Hepatocyte (in vitro differentiated cells): ENCODE results near the gene ZNF689. TPM values are rescaled to one million over a fixed set of nuclear protein-coding genes. Genes with fewer than 3 reads are reported as not detected.
A peak's percentile ranks its signal among the peaks of the same experiment; 100 is the strongest.

Experiments
- DNase-seq: peaks from one replicate; pipeline ENCODE4 v3.0.0-alpha.2; 2016; ENCODE audit warnings: low spot score
- H2AFZ ChIP-seq: fragments of 200-600 bp; sonication (generic); 2 replicates; pipeline ENCODE4 v1.6.0; 2016; ENCODE audit warnings: antibody characterized with exemption, mild to moderate bottlenecking
- H3K27ac ChIP-seq: fragments of 200-600 bp; sonication (generic); 2 replicates; pipeline ENCODE4 v1.5.1; 2016; ENCODE audit warnings: mild to moderate bottlenecking
- H3K27me3 ChIP-seq: fragments of 200-600 bp; sonication (generic); 2 replicates; pipeline ENCODE4 v1.6.1; 2016
- H3K36me3 ChIP-seq: fragments of 200-600 bp; sonication (generic); replicated peaks from 2 replicates; pipeline ENCODE4 v1.5.1; 2016; ENCODE audit warnings: low read depth; ENCODE audit not compliant: insufficient read depth
- H3K4me1 ChIP-seq: fragments of 200-600 bp; sonication (generic); 2 replicates; pipeline ENCODE4 v1.5.1; 2016; ENCODE audit warnings: mild to moderate bottlenecking, moderate library complexity; ENCODE audit not compliant: insufficient read depth
- H3K4me2 ChIP-seq: fragments of 200-600 bp; sonication (generic); 2 replicates; pipeline ENCODE4 v1.6.0; 2016
- H3K4me3 ChIP-seq: fragments of 200-600 bp; sonication (generic); 2 replicates; pipeline ENCODE4 v1.5.1; 2016; ENCODE audit warnings: mild to moderate bottlenecking
- H3K79me2 ChIP-seq: fragments of 200-600 bp; sonication (generic); 2 replicates; pipeline ENCODE4 v1.6.0; 2017; ENCODE audit warnings: mild to moderate bottlenecking
- H3K9me2 ChIP-seq: fragments of 200-600 bp; sonication (generic); replicated peaks from 2 replicates; pipeline ENCODE4 v1.6.0; 2017; ENCODE audit warnings: mild to moderate bottlenecking; ENCODE audit not compliant: insufficient read depth
- H3K9me3 ChIP-seq: fragments of 200-600 bp; sonication (generic); 2 replicates; pipeline ENCODE4 v1.5.1; 2016; ENCODE audit warnings: low read depth, mild to moderate bottlenecking
- H4K20me1 ChIP-seq: fragments of 200-600 bp; sonication (generic); 2 replicates; pipeline ENCODE4 v1.6.0; 2016; ENCODE audit warnings: mild to moderate bottlenecking; ENCODE audit not compliant: insufficient read depth, poor library complexity, severe bottlenecking
- CTCF ChIP-seq: fragments of 200-600 bp; sonication (generic); IDR thresholded peaks from 2 replicates; pipeline ENCODE4 v1.5.1; 2016; ENCODE audit warnings: antibody characterized with exemption, mild to moderate bottlenecking; ENCODE audit not compliant: poor library complexity
- EZH2 ChIP-seq: fragments of 200-600 bp; sonication (generic); IDR thresholded peaks from 2 replicates; pipeline ENCODE4 v1.6.1; 2016; ENCODE audit warnings: antibody characterized with exemption, mild to moderate bottlenecking, borderline replicate concordance
- EZH2phosphoT487 ChIP-seq: fragments of 200-600 bp; sonication (generic); IDR thresholded peaks from one replicate; pipeline ENCODE4 v1.6.1; 2018; ENCODE audit warnings: antibody characterized with exemption, mild to moderate bottlenecking, low read depth, moderate library complexity; ENCODE audit not compliant: unreplicated experiment, severe bottlenecking
- WGBS: methylation state at CpG from one replicate; pipeline ENCODE4 v1.1.6; 2016; ENCODE audit warnings: low lambda C conversion rate; ENCODE audit errors: missing lambda C conversion rate; 5-methylcytosine and 5-hydroxymethylcytosine counted together
- polyA plus RNA-seq: library from polyadenylated mRNA; unstranded; fragments of >200 nt; fragmentation: Nextera tagmentation; extraction: Ambion mirVana; gene quantifications from 2 replicates; pipeline ENCODE4 v1.2.1, GENCODE V29; 2016
- total RNA-seq: library from RNA; depleted of rRNA; stranded (reverse); fragments of >200 nt; gene quantifications from 2 replicates; pipeline ENCODE4 v1.2.3, GENCODE V29; 2014

Gene ZNF689
- total and polyA plus RNA-seq, 2 experiments from 2014 or later = 8.0 to 8.7 TPM

DNA sequence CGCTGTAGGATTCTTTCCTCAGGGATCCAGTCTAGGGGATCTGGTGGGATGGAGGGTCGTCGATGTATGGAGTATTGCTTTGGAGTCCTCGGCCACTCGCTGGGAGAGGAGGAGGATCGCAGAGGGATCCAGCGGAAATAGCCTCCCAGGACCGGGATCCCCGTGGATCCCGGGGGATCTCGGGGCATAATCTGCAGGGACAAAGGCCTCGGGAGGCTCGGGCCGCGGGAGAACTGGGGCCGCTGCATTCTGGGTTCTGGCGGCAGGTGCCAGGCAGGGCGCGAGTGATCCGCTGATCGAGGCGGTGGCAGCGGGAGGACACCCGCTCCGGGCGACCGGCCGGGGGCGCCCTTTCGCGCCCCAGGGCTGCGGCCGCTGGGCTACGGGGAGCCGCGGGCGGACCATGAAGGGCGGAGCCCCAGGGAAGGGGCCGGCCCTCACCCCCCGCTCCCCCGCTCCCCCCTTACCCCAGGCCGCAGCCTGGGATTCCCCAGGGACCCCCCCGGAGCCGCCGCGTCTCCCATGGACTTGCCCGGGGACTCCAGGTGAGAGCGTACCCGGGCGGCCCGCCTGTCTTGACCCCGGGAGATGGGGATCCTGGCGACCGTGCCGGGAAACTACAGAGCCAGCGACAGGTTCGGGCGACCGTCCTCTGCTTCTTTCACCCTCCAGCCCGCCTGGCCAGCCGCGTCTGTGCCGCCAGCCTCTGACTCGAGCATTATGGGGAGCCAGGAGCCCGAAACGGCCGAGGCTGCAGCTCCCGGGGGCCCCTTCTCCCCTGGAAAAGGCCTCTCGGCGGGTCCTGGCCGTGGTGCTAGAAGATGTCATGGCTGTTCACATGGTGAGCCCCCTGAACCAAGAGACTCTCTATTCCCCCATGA is 41.2 kb upstream of the ZNF689 start:
- peak overlapping the region; percentile 88 for H2AFZ ChIP-seq
- peak; percentile 90 for DNase-seq
- TF ChIP-seq CTCF (peak; percentile 57), EZH2 (no peak)

DNA sequence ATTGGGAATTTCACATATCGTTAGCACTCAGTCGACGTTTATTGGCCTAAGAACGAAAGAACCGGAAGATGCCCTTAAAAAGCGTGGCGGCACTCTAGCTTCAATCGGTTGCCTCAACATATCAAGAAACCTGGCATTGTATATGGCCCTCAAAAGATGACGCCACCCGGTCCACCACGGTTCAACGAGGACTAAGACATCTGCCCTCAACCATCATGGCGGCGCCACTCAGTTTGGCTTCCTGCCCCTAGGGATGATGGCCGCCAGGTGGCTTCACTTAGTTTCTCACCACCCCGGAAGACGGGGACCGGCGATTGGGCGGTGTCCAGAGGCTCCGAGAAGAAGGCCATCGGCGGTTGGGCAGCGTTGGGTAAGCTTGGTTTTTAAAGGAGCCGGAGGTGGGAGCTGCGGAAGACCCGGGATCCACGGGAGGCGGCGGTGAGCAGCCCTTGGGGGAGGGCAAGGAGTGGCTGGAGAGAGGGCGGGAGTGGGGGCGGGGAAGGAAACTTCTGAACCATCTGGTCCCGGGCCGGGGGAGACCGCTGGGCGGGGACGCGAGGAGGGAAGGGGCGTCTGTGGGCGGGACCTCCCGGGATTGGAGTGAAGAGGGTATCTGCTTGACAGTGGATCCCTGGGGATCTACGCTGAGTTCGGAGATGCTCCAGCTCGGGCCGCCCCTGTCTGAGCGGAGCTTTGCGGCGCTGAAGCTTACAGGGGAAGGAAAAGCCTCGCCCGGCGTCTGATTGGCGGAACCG is 40.4 kb upstream of the ZNF689 start, which contains the start of gene PRR14:
TSS of gene PRR14 (plus strand) at position 592 of the 755 bp plus-strand sequence. CDS start 686 bp downstream, outside the sequence.
- Histone ChIP-seq H3K79me2 (peaks cover 15% of the 10 kb centered on the region), H3K27ac (peak within 1 kb of the TSS; percentile 90), H3K36me3 (no peaks in the 10 kb centered on the region), H3K4me2 (peak within 1 kb of the TSS; percentile 89), H3K4me1 (peaks cover 7% of the 10 kb centered on the region), H4K20me1 (no peaks in the 10 kb centered on the region), H3K9me2 (no peaks in the 10 kb centered on the region), H3K9me3 (no peaks in the 10 kb centered on the region), H3K4me3 (peak within 1 kb of the TSS; percentile 59), H2AFZ (peak within 1 kb of the TSS; percentile 96), H3K27me3 (no peaks in the 10 kb centered on the region)
- no peak for TF ChIP-seq CTCF
- no peak for TF ChIP-seq EZH2phosphoT487
- no peak for TF ChIP-seq EZH2
- peak; percentile 99 for DNase-seq
- 9% methylated on average over 43 of the region's 53 CpGs for WGBS

More for the DNA sequence above, 41.2 kb upstream of the ZNF689 start:
- H3K9me2 ChIP-seq = no peaks in the 10 kb centered on the region
- H4K20me1 ChIP-seq = no peaks in the 10 kb centered on the region
- H3K27ac ChIP-seq = peak overlapping the region; percentile 90
- H3K4me3 ChIP-seq = peak overlapping the region; percentile 59
- WGBS = 2% methylated on average over 54 of the region's 71 CpGs
- no peaks in the 10 kb centered on the region for H3K27me3 ChIP-seq
- H3K79me2 ChIP-seq = peaks cover 15% of the 10 kb centered on the region
- peaks cover 7% of the 10 kb centered on the region for H3K4me1 ChIP-seq
- no peaks in the 10 kb centered on the region for H3K36me3 ChIP-seq
- H3K9me3 ChIP-seq = no peaks in the 10 kb centered on the region
- peak overlapping the region; percentile 89 for H3K4me2 ChIP-seq

GRCh38 chr16:30649725-30650368 is 39.7 kb upstream of the ZNF689 start:
- H3K9me3 ChIP-seq = no peaks in the 10 kb centered on the region
- H3K27ac ChIP-seq = peak overlapping the region; percentile 82
- H3K9me2 ChIP-seq = no peaks in the 10 kb centered on the region
- H3K27me3 ChIP-seq = no peaks in the 10 kb centered on the region
- H3K4me1 ChIP-seq = peaks cover 7% of the 10 kb centered on the region
- H3K4me2 ChIP-seq = peak overlapping the region; percentile 71
- H2AFZ ChIP-seq = peak overlapping the region; percentile 96
- DNase-seq = no peak
- peaks cover 15% of the 10 kb centered on the region for H3K79me2 ChIP-seq
- H3K36me3 ChIP-seq = no peaks in the 10 kb centered on the region
- no peak overlapping the region for H3K4me3 ChIP-seq
- no peaks in the 10 kb centered on the region for H4K20me1 ChIP-seq
- 81% methylated on average over 22 of the region's 22 CpGs for WGBS
- no peak for TF ChIP-seq EZH2
